Measurements from ENCODE around the gene FDXACB1.

FDXACB1 gene

GRCh38 chr11:111845276-111846028, 33.5 kb downstream of the FDXACB1 start:
- Histone ChIP-seq H2AFZ (ENCODE audit: low read length) (no peak overlapping the region), H3K79me2 (ENCODE audit: low read length) (no peaks in the 10 kb centered on the region), H3K4me2 (ENCODE audit: low read depth, low read length) (no peak overlapping the region), H3K9me3 (replicated peaks; ENCODE audit: insufficient read depth, low read length) (no peaks in the 10 kb centered on the region), H3K27me3 (replicated peaks; ENCODE audit: insufficient read depth, low read length) (no peaks in the 10 kb centered on the region), H4K20me1 (ENCODE audit: insufficient read depth, low read length) (no peaks in the 10 kb centered on the region), H3K4me3 (ENCODE audit: low read length) (no peak overlapping the region), H3K36me3 (replicated peaks; ENCODE audit: insufficient read depth, low read length) (no peaks in the 10 kb centered on the region), H3K9me2 (replicated peaks; ENCODE audit: insufficient read depth, low read length) (no peaks in the 10 kb centered on the region), H3K27ac (ENCODE audit: low read length) (no peak overlapping the region), H3K4me1 (ENCODE audit: low read length) (no peaks in the 10 kb centered on the region), H3K9ac (ENCODE audit: low read length) (no peak overlapping the region), H3F3A (ENCODE audit: insufficient read depth, low read length) (no peaks in the 10 kb centered on the region)
- DNase-seq, result no peak
- TF ChIP-seq EZH2 (optimal IDR thresholded peaks at IDR 0.05; ENCODE audit: low read depth, low read length) (no peak), EZH2phosphoT487 (IDR thresholded peaks at IDR 0.05; ENCODE audit: low read length) (no peak)
- TF ChIP-seq, protein P1, sequence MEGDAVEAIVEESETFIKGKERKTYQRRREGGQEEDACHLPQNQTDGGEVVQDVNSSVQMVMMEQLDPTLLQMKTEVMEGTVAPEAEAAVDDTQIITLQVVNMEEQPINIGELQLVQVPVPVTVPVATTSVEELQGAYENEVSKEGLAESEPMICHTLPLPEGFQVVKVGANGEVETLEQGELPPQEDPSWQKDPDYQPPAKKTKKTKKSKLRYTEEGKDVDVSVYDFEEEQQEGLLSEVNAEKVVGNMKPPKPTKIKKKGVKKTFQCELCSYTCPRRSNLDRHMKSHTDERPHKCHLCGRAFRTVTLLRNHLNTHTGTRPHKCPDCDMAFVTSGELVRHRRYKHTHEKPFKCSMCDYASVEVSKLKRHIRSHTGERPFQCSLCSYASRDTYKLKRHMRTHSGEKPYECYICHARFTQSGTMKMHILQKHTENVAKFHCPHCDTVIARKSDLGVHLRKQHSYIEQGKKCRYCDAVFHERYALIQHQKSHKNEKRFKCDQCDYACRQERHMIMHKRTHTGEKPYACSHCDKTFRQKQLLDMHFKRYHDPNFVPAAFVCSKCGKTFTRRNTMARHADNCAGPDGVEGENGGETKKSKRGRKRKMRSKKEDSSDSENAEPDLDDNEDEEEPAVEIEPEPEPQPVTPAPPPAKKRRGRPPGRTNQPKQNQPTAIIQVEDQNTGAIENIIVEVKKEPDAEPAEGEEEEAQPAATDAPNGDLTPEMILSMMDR (IDR thresholded peaks at IDR 0.05; ENCODE audit: low read length), result no peak

GRCh38 chr11:111843661-111844060, 35.3 kb downstream of the FDXACB1 start:
- no peak for DNase-seq
- no peak for TF ChIP-seq EZH2 (optimal IDR thresholded peaks at IDR 0.05; ENCODE audit: low read depth, low read length)
- no peaks in the 10 kb centered on the region for H3F3A ChIP-seq (ENCODE audit: insufficient read depth, low read length)

GRCh38 chr11:111841370-111842053, 37.5 kb downstream of the FDXACB1 start:
- no peak overlapping the region for H3K4me3 ChIP-seq (ENCODE audit: low read length)
- no peak overlapping the region for H3K4me2 ChIP-seq (ENCODE audit: low read depth, low read length)
- no peak overlapping the region for H3K9ac ChIP-seq (ENCODE audit: low read length)
- H4K20me1 ChIP-seq (ENCODE audit: insufficient read depth, low read length), result peaks cover 4% of the 10 kb centered on the region; the same call in 1 of the 2 replicates
- H3F3A ChIP-seq (ENCODE audit: insufficient read depth, low read length), result peaks cover 5% of the 10 kb centered on the region; the same call in 1 of the 2 replicates
- H3K79me2 ChIP-seq (ENCODE audit: low read length), result no peaks in the 10 kb centered on the region
- TF ChIP-seq, protein P1 (IDR thresholded peaks at IDR 0.05; ENCODE audit: low read length), result peak; percentile 92
- TF ChIP-seq EZH2 (optimal IDR thresholded peaks at IDR 0.05; ENCODE audit: low read depth, low read length) (no peak), EZH2phosphoT487 (IDR thresholded peaks at IDR 0.05; ENCODE audit: low read length) (no peak)
- H3K36me3 ChIP-seq (replicated peaks; ENCODE audit: insufficient read depth, low read length), result no peaks in the 10 kb centered on the region
- H3K9me2 ChIP-seq (replicated peaks; ENCODE audit: insufficient read depth, low read length), result no peaks in the 10 kb centered on the region
- H3K27me3 ChIP-seq (replicated peaks; ENCODE audit: insufficient read depth, low read length), result no peaks in the 10 kb centered on the region
- no peak overlapping the region for H3K27ac ChIP-seq (ENCODE audit: low read length)
- 0 out of 2 replicates have a peak, but pooled peaks cover 7% of the 10 kb centered on the region for H3K4me1 ChIP-seq (ENCODE audit: low read length)
- no peak overlapping the region for H2AFZ ChIP-seq (ENCODE audit: low read length)
- H3K9me3 ChIP-seq (replicated peaks; ENCODE audit: insufficient read depth, low read length), result no peaks in the 10 kb centered on the region
- DNase-seq, result peak; percentile 65

More at GRCh38 chr11:111843661-111844060, 35.3 kb downstream of the FDXACB1 start:
- Histone ChIP-seq H3K9me3 (replicated peaks; ENCODE audit: insufficient read depth, low read length) (no peaks in the 10 kb centered on the region), H3K79me2 (ENCODE audit: low read length) (no peaks in the 10 kb centered on the region), H3K36me3 (replicated peaks; ENCODE audit: insufficient read depth, low read length) (no peaks in the 10 kb centered on the region), H3K27ac (ENCODE audit: low read length) (no peak overlapping the region), H3K9ac (ENCODE audit: low read length) (no peak overlapping the region), H3K4me2 (ENCODE audit: low read depth, low read length) (no peak overlapping the region), H3K4me1 (ENCODE audit: low read length) (no peaks in the 10 kb centered on the region), H3K27me3 (replicated peaks; ENCODE audit: insufficient read depth, low read length) (no peaks in the 10 kb centered on the region), H2AFZ (ENCODE audit: low read length) (no peak overlapping the region), H4K20me1 (ENCODE audit: insufficient read depth, low read length) (peaks cover 3% of the 10 kb centered on the region; the same call in 1 of the 2 replicates), H3K4me3 (ENCODE audit: low read length) (no peak overlapping the region), H3K9me2 (replicated peaks; ENCODE audit: insufficient read depth, low read length) (no peaks in the 10 kb centered on the region)
